Measurements from ENCODE around the gene USP54. TPM values are rescaled to one million over a fixed set of nuclear protein-coding genes. Genes with fewer than 3 reads are reported as not detected.

Gene USP54
- total and polyA plus RNA-seq, 2 experiments from 2014 or later, result 15.1 to 27.4 TPM

DNA sequence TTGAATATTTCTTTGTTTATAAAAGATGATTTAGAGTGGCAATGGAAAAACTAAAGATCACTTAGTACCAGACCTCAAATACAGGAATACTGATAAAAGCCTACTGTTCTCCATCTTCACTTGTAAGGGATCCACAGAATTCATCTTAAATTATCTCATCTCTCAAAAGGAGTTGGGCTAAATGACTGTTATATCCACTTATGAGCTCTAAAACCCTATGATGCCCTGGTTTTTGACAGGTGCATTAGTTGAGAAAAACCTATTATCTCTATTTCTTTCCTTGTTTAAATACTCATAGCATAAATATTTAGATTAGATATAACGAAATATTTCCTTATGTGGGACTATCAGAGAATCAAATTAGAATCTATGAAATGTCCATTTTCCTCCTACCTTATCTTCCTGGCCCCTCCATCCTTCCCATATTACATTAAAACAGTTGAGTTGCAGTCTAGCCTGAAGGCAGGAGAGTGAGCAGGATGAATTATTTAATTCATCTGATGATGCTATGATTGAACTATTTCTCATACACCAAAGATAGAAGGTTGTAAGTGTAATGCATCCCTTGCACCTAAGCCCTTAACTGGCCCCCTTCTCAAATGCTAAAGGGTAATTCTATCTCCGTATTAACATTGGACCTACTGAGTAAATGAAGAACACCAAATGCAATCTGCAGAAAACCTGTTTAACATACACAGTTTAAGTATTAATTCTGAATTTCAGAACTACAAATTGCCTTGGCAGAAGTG, 125.0 kb downstream of the USP54 start:
- Mint-ChIP-seq H3K9me3 (no peaks in the 10 kb centered on the region), H3K4me1 (no peaks in the 10 kb centered on the region), H3K27me3 (ENCODE audit: insufficient read depth, low read depth, poor library complexity) (peaks cover 5% of the 10 kb centered on the region), H3K4me3 (no peak overlapping the region), H3K27ac (no peak overlapping the region), H3K36me3 (ENCODE audit: low read depth) (peaks cover 6% of the 10 kb centered on the region)
- H3K4me1 ChIP-seq (ENCODE audit: insufficient read depth), result no peaks in the 10 kb centered on the region
- H2AFZ ChIP-seq, result no peak overlapping the region
- no peak overlapping the region for H3K4me2 ChIP-seq
- H4K20me1 ChIP-seq (replicated peaks; ENCODE audit: insufficient read depth), result no peaks in the 10 kb centered on the region
- TF ChIP-seq JUNB (IDR thresholded peaks at IDR 0.05; ENCODE audit: unreplicated experiment) (no peak), ZNF114 (CRISPR knock-in tag; IDR thresholded peaks at IDR 0.05) (no peak), EZH2 (IDR thresholded peaks at IDR 0.05; ENCODE audit: low read depth, unreplicated experiment) (no peak), ZNF331 (CRISPR knock-in tag; IDR thresholded peaks at IDR 0.05; ENCODE audit: low read depth) (no peak), CREB1 (CRISPR knock-in tag; IDR thresholded peaks at IDR 0.05; ENCODE audit: low read depth) (no peak), STAT1 (IDR thresholded peaks at IDR 0.05; ENCODE audit: unreplicated experiment) (no peak)
- TF ChIP-seq, protein P1, sequence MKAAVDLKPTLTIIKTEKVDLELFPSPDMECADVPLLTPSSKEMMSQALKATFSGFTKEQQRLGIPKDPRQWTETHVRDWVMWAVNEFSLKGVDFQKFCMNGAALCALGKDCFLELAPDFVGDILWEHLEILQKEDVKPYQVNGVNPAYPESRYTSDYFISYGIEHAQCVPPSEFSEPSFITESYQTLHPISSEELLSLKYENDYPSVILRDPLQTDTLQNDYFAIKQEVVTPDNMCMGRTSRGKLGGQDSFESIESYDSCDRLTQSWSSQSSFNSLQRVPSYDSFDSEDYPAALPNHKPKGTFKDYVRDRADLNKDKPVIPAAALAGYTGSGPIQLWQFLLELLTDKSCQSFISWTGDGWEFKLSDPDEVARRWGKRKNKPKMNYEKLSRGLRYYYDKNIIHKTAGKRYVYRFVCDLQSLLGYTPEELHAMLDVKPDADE (IDR thresholded peaks at IDR 0.05), result no peak
- DNase-seq (ENCODE audit: low spot score), result no peak
- H3K4me3 ChIP-seq, result no peak overlapping the region
- no peaks in the 10 kb centered on the region for H3F3A ChIP-seq (replicated peaks; ENCODE audit: low read depth)
- H3K27ac ChIP-seq (ENCODE audit: low read depth), result no peak overlapping the region
- H3K9me2 ChIP-seq (ENCODE audit: insufficient read depth), result no peaks in the 10 kb centered on the region
- H3K79me2 ChIP-seq (replicated peaks; ENCODE audit: insufficient read depth), result no peaks in the 10 kb centered on the region
- H3K36me3 ChIP-seq (ENCODE audit: insufficient read depth), result peaks cover 14% of the 10 kb centered on the region
- no peak for ATAC-seq
- no peaks in the 10 kb centered on the region for H3K27me3 ChIP-seq (ENCODE audit: insufficient read depth)

DNA sequence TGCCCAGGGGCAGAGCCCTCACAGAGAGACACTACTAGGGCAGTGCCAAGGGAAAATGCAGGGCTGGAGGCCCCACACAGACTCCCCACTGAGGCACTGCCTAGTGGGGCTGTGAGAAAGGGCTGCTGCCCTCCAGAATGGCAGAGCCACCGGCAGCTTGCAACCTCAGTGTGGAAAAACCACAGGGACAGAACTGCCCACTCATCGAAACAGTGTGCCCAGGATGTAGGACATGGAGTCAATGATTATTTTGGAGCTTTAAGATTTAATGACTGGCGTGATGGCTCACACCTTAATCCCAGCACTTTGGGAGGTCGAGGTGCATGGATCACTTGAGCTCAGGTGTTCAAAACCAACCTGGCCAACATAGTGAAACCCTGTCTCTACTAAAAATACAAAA, 130.2 kb downstream of the USP54 start:
- H3K36me3 Mint-ChIP-seq (ENCODE audit: low read depth), result peaks cover 5% of the 10 kb centered on the region
- no peaks in the 10 kb centered on the region for H4K20me1 ChIP-seq (replicated peaks; ENCODE audit: insufficient read depth)
- H3K27ac Mint-ChIP-seq, result no peak overlapping the region
- no peaks in the 10 kb centered on the region for H3K9me2 ChIP-seq (ENCODE audit: insufficient read depth)
- DNase-seq (ENCODE audit: low spot score) (no peak), ATAC-seq (no peak)
- H3K27ac ChIP-seq (ENCODE audit: low read depth), result no peak overlapping the region
- TF ChIP-seq, protein P2, sequence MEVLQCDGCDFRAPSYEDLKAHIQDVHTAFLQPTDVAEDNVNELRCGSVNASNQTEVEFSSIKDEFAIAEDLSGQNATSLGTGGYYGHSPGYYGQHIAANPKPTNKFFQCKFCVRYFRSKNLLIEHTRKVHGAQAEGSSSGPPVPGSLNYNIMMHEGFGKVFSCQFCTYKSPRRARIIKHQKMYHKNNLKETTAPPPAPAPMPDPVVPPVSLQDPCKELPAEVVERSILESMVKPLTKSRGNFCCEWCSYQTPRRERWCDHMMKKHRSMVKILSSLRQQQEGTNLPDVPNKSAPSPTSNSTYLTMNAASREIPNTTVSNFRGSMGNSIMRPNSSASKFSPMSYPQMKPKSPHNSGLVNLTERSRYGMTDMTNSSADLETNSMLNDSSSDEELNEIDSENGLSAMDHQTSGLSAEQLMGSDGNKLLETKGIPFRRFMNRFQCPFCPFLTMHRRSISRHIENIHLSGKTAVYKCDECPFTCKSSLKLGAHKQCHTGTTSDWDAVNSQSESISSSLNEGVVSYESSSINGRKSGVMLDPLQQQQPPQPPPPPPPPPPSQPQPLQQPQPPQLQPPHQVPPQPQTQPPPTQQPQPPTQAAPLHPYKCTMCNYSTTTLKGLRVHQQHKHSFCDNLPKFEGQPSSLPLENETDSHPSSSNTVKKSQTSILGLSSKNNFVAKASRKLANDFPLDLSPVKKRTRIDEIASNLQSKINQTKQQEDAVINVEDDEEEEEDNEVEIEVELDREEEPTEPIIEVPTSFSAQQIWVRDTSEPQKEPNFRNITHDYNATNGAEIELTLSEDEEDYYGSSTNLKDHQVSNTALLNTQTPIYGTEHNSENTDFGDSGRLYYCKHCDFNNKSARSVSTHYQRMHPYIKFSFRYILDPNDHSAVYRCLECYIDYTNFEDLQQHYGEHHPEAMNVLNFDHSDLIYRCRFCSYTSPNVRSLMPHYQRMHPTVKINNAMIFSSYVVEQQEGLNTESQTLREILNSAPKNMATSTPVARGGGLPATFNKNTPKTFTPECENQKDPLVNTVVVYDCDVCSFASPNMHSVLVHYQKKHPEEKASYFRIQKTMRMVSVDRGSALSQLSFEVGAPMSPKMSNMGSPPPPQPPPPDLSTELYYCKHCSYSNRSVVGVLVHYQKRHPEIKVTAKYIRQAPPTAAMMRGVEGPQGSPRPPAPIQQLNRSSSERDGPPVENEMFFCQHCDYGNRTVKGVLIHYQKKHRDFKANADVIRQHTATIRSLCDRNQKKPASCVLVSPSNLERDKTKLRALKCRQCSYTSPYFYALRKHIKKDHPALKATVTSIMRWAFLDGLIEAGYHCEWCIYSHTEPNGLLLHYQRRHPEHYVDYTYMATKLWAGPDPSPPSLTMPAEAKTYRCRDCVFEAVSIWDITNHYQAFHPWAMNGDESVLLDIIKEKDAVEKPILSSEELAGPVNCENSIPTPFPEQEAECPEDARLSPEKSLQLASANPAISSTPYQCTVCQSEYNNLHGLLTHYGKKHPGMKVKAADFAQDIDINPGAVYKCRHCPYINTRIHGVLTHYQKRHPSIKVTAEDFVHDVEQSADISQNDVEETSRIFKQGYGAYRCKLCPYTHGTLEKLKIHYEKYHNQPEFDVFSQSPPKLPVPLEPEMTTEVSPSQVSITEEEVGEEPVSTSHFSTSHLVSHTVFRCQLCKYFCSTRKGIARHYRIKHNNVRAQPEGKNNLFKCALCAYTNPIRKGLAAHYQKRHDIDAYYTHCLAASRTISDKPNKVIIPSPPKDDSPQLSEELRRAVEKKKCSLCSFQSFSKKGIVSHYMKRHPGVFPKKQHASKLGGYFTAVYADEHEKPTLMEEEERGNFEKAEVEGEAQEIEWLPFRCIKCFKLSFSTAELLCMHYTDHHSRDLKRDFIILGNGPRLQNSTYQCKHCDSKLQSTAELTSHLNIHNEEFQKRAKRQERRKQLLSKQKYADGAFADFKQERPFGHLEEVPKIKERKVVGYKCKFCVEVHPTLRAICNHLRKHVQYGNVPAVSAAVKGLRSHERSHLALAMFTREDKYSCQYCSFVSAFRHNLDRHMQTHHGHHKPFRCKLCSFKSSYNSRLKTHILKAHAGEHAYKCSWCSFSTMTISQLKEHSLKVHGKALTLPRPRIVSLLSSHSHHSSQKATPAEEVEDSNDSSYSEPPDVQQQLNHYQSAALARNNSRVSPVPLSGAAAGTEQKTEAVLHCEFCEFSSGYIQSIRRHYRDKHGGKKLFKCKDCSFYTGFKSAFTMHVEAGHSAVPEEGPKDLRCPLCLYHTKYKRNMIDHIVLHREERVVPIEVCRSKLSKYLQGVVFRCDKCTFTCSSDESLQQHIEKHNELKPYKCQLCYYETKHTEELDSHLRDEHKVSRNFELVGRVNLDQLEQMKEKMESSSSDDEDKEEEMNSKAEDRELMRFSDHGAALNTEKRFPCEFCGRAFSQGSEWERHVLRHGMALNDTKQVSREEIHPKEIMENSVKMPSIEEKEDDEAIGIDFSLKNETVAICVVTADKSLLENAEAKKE (CRISPR knock-in tag; IDR thresholded peaks at IDR 0.05), result no peak
- no peak for TF ChIP-seq EZH2 (IDR thresholded peaks at IDR 0.05; ENCODE audit: low read depth, unreplicated experiment)
- no peak for TF ChIP-seq ZNF114 (CRISPR knock-in tag; IDR thresholded peaks at IDR 0.05)
- no peak for TF ChIP-seq CREB1 (CRISPR knock-in tag; IDR thresholded peaks at IDR 0.05; ENCODE audit: low read depth)
- TF ChIP-seq EZH2phosphoT487 (IDR thresholded peaks at IDR 0.05; ENCODE audit: unreplicated experiment), result no peak
- H3K9me3 Mint-ChIP-seq, result no peaks in the 10 kb centered on the region
- H3K27me3 Mint-ChIP-seq (ENCODE audit: insufficient read depth, low read depth, poor library complexity), result peaks cover 5% of the 10 kb centered on the region
- no peaks in the 10 kb centered on the region for H3K36me3 ChIP-seq (ENCODE audit: insufficient read depth)
- no peaks in the 10 kb centered on the region for H3F3A ChIP-seq (replicated peaks; ENCODE audit: low read depth)
- H3K27me3 ChIP-seq (ENCODE audit: insufficient read depth), result no peaks in the 10 kb centered on the region
- H3K4me1 Mint-ChIP-seq, result peaks cover 6% of the 10 kb centered on the region; the same call in 2 of the 3 replicates
- H3K4me3 Mint-ChIP-seq, result no peak overlapping the region
- no peaks in the 10 kb centered on the region for H3K4me1 ChIP-seq (ENCODE audit: insufficient read depth)
- H3K79me2 ChIP-seq (replicated peaks; ENCODE audit: insufficient read depth), result no peaks in the 10 kb centered on the region
- H3K4me2 ChIP-seq, result no peak overlapping the region
- H3K4me3 ChIP-seq, result no peak overlapping the region
- no peak overlapping the region for H2AFZ ChIP-seq

Data from GM23338 (cell line).